HK-2 (cell line): ENCODE measurements around the gene DYSF.

Experiments used
- DNase-seq: peaks from one replicate; pipeline ENCODE4 v3.0.0-alpha.2; 2018; ENCODE audit not compliant: unreplicated experiment

DYSF gene

GRCh38 chr2:71727562-71727961, 274.2 kb downstream of the DYSF start:
- DNase-seq = no peak

- no peak for DNase-seq
Measured at GRCh38 chr2:71728036-71728435, 274.7 kb downstream of the DYSF start.

GRCh38 chr2:71730785-71731383, 277.5 kb downstream of the DYSF start:
- no peak for DNase-seq

- no peak for DNase-seq
Measured at GRCh38 chr2:71734620-71735019, 281.3 kb downstream of the DYSF start.

- no peak for DNase-seq
Measured at GRCh38 chr2:71735676-71736075, 282.3 kb downstream of the DYSF start.
